RKO (cell line): ENCODE results near the gene ADM5.
A peak's percentile ranks its signal among the peaks of the same experiment; 100 is the strongest.

Source experiments
- DNase-seq: peaks from one replicate; pipeline ENCODE4 v3.0.0-alpha.2; 2016; ENCODE audit warnings: low spot score

ADM5 gene

GRCh38 chr19:49689133-49690078 lies at the start of gene ADM5:
Gene ADM5, plus strand, starts transcription at chr19:49689594. Its CDS starts 244 bp downstream, at chr19:49689838.
- DNase-seq = no peak

GRCh38 chr19:49640113-49640898 lies 49.1 kb upstream of the ADM5 start, which contains the start of gene RRAS:
Gene RRAS, minus strand, starts transcription at chr19:49640143. Its CDS starts 45 bp downstream, at chr19:49640098.
- peak; percentile 99 for DNase-seq

- DNase-seq = peak; percentile 99
These were observed 47.5 kb upstream of the ADM5 start, which contains the start of gene SCAF1 for GRCh38 chr19:49641688-49642491. Gene SCAF1, plus strand, starts transcription at chr19:49642209. Its CDS starts 2,818 bp downstream, at chr19:49645027.

- DNase-seq = no peak
These were observed 46.8 kb upstream of the ADM5 start for GRCh38 chr19:49642492-49643035.

- DNase-seq = peak; percentile 66
These were observed 45.9 kb upstream of the ADM5 start for GRCh38 chr19:49643466-49643865.

- DNase-seq = no peak
These were observed 43.8 kb upstream of the ADM5 start for GRCh38 chr19:49645592-49645991.

- DNase-seq = no peak
These were observed 43.4 kb upstream of the ADM5 start for GRCh38 chr19:49645995-49646394.

GRCh38 chr19:49646586-49646985 lies 42.8 kb upstream of the ADM5 start:
- no peak for DNase-seq

GRCh38 chr19:49651029-49651819 lies 38.2 kb upstream of the ADM5 start:
- no peak for DNase-seq

- no peak for DNase-seq
These were observed 37.4 kb upstream of the ADM5 start for GRCh38 chr19:49651820-49652550.

- DNase-seq = no peak
These were observed 36.6 kb upstream of the ADM5 start for GRCh38 chr19:49652551-49653465.

GRCh38 chr19:49653466-49653806 lies 36.0 kb upstream of the ADM5 start:
- DNase-seq = no peak

GRCh38 chr19:49654581-49654980 lies 34.8 kb upstream of the ADM5 start:
- no peak for DNase-seq

- no peak for DNase-seq
These were observed 33.6 kb upstream of the ADM5 start for GRCh38 chr19:49655570-49656455.

- DNase-seq = no peak
These were observed 32.8 kb upstream of the ADM5 start for GRCh38 chr19:49656456-49657109.

GRCh38 chr19:49657493-49658138 lies 31.8 kb upstream of the ADM5 start:
- no peak for DNase-seq

- no peak for DNase-seq
These were observed 31.3 kb upstream of the ADM5 start for GRCh38 chr19:49658139-49658517.
